Choroid plexus epithelial cell (primary cell): ENCODE results near the gene HSD17B11.
"Not testable (repeated sequence)": the region's sequence is repeated elsewhere in the genome, so short reads cannot be mapped to it uniquely, and the experiment has no call there.

Source experiments
- DNase-seq: peaks from one replicate; pipeline ENCODE4 v3.0.0-alpha.2; 2010; ENCODE audit warnings: low read depth
- H3K4me3 ChIP-seq: 2 replicates; pipeline ENCODE4 v1.5.1; 2011; ENCODE audit warnings: low read depth, mild to moderate bottlenecking, control low read depth, low read length, moderate library complexity
- TF ChIP-seq, protein P1 (sequence below): conservative IDR thresholded peaks from 2 replicates; pipeline ENCODE4 v1.5.1; 2011; ENCODE audit warnings: low read depth, mild to moderate bottlenecking, control low read depth, inconsistent platforms, low read length, moderate library complexity

The HSD17B11 gene

DNA sequence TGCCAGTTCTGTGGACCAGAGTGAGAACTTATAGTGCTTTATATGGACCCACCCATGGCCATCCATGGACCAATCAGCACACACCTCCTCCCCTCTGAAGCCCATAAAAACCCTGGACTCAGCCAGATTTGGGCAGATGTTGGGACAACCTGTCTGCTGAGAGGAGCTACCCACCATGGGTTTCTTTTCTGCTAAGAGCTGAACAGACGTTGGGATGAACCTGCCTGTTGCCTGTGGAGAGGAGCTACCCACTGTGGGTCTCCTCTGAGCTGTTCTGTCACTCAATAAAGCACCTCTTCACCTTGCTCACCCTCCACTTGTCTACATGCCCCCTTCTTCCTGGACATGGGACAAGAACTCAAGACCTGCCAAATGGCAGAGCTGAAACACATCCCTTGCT, 9.0 kb upstream of the HSD17B11 start:
- TF ChIP-seq, protein P1, sequence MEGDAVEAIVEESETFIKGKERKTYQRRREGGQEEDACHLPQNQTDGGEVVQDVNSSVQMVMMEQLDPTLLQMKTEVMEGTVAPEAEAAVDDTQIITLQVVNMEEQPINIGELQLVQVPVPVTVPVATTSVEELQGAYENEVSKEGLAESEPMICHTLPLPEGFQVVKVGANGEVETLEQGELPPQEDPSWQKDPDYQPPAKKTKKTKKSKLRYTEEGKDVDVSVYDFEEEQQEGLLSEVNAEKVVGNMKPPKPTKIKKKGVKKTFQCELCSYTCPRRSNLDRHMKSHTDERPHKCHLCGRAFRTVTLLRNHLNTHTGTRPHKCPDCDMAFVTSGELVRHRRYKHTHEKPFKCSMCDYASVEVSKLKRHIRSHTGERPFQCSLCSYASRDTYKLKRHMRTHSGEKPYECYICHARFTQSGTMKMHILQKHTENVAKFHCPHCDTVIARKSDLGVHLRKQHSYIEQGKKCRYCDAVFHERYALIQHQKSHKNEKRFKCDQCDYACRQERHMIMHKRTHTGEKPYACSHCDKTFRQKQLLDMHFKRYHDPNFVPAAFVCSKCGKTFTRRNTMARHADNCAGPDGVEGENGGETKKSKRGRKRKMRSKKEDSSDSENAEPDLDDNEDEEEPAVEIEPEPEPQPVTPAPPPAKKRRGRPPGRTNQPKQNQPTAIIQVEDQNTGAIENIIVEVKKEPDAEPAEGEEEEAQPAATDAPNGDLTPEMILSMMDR: no peak
- H3K4me3 ChIP-seq: no peak overlapping the region
- DNase-seq: no peak

DNA sequence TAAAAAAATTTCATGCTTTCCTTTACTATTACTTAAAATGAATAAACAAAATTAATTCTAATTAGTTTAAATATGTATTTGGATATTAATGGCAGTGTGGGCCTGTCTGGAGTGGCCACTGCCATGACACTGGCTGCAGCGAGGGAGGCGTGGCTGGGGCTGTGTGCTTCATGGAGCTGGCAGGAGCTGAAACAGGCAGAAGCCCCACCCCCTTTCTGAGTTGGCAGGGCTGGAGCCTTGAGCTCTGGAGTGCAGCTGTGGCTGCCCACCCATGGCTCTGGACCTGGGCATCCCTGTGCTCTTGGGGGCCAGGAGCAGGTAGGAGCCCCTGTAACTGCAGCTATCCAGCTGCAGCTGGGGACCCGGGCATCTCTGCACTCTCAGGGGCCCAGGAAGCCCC, 8.2 kb upstream of the HSD17B11 start:
- H3K4me3 ChIP-seq: no peak overlapping the region
- TF ChIP-seq, protein P1: no peak
- no peak for DNase-seq

DNA sequence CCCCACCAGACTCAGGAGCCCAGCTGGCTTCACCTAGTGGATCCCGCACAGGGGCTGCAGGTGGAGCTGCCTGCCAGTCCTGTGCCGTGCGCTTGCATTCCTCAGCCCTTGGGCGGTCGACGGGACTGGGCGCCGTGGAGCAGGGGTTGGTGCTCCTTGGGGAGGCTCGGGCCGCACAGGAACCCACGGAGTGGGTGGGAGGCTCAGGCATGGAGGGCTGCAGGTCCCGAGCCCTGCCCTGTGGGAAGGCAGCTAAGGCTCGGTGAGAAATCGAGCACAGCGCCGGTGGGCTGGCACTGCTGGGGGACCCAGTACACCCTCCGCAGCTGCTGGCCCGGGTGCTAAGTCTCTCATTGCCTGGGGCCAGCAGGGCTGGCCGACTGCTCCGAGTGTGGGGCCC, 4.9 kb upstream of the HSD17B11 start:
- DNase-seq, H3K4me3 ChIP-seq: not testable (repeated sequence)

DNA sequence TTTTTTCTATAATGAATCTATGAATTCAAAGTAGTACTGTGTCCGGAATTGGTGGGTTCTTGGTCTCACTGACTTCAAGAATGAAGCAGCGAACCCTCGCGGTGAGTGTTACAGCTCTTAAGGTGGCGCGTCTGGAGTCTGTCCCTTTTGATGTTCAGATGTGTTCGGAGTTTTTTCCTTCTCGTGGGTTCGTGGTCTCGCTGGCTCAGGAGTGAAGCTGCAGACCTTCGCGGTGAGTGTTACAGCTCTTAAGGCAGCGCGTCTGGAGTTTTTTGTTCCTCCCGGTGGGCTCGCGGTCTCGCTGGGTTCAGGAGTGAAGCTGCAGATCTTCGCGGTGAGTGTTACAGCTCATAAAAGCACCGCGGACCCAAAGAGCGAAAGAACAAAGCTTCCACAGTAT, 4.1 kb upstream of the HSD17B11 start:
- DNase-seq, H3K4me3 ChIP-seq: not testable (repeated sequence)

DNA sequence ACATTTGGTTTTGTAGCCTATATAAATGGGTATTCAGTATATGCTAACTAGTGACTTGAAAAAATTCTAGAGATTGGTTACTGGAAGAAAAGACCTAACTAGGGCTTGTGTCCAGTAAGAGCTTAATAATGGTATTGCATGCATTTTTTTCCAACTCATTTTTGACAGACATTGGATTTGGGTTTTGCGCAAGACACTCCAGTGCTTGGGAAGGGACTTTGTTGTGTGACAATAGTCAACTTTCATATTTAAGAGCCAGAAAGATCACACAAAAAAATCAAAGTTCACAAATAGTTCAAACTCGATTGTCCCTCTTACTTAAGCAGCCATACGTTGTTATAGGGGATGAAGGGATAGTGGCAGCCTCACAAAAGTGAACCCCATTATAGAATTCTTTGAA, 1.2 kb upstream of the HSD17B11 start:
- H3K4me3 ChIP-seq: no peak overlapping the region
- TF ChIP-seq, protein P1: no peak
- DNase-seq: no peak

DNA sequence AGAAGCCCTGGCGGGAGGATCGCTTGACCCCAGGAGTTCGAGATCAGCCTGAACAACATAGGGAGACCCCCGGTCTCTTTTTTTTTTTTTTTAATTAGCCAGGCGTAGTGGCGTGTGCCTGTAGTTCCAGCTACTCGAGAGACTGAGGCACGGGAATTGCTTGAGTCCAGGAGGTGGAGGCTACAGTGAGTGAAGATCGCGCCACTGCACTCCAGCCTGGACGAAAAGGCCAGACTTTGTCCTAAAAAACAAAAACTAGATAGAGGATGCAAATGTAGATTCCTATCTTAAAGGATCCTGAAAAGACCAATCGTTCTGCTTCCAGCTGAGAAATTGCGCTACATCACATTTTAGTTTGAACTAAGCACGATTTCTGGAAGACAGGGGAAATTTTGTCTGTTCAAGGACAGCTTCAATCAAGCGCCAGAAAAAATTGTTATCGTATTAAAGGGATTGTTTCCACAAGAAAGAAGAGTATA, 627 bp upstream of the HSD17B11 start:
- TF ChIP-seq, protein P1: no peak
- H3K4me3 ChIP-seq: peak overlapping the region; percentile 74
- DNase-seq: no peak

DNA sequence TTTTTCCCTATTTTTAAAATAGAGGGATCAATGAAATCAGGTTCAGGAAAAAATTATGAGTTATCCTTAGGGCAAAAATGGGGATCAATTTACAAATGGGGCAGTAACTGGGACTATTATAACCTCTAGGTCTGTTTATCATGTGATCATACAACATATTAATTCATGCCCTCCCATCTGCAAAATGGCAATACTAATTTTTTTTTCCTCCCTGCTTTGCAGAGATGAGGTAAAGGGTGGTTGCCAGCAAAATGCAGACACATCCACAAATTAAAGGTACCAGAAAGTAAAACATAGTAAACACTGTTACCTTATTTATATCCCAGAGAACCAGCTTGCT, 467 bp downstream of the HSD17B11 start:
- TF ChIP-seq, protein P1: no peak
- H3K4me3 ChIP-seq: peak overlapping the region; percentile 74
- DNase-seq: no peak

DNA sequence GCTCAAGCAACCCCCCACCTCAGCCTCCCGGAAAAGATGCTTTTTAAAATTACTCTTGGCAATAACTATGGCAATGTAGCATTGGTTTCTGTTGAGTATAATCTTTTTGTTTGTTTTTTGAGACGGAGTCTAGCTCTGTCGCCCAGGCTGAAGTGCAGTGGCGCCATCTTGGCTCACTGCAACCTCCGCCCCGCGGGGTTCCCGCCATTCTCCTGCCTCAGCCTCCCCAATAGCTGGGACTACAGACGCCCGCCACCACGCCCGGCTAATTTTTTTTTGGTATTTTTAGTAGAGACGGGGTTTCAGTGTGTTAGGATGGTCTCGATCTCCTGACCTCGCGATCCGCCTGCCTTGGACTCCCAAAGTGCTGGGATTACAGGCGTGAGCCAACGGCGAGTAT, 933 bp downstream of the HSD17B11 start:
- DNase-seq: not testable (repeated sequence)
- H3K4me3 ChIP-seq: peak overlapping the region; percentile 74

DNA sequence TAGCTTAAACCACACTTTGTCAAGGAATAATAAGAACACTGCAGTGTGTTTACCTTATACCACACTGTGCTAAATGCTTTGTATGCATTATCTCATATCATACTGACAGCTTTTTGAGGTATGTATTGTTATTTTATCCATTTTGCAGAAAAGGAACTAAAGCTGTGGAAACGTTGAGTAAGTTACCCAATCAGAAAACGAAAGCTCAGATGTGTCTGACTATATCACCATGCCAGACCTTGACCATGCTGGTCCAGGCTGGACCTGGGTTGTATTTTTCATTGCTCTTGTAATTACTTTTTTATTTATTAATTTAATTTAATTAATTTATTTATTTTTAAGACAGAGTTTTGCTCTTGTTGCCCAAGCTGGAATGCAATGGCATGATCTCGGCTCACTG, 2.1 kb downstream of the HSD17B11 start:
- TF ChIP-seq, protein P1: no peak
- DNase-seq: no peak
- H3K4me3 ChIP-seq: no peak overlapping the region
